ENCODE measurements around the gene RCL1.

The RCL1 gene

GRCh38 chr9:4812858-4813257 is 20.1 kb downstream of the RCL1 start:
- no peak for DNase-seq (ENCODE audit: low read depth)

- no peak for DNase-seq (ENCODE audit: low read depth)
Observed at GRCh38 chr9:4814913-4815312, 22.2 kb downstream of the RCL1 start.

GRCh38 chr9:4815381-4815956 is 22.7 kb downstream of the RCL1 start:
- DNase-seq (ENCODE audit: low read depth), result no peak

- DNase-seq (ENCODE audit: low read depth), result no peak
Observed at GRCh38 chr9:4820168-4820567, 27.4 kb downstream of the RCL1 start.

- no peak for DNase-seq (ENCODE audit: low read depth)
Observed at GRCh38 chr9:4821133-4821532, 28.4 kb downstream of the RCL1 start.

GRCh38 chr9:4822057-4822456 is 29.3 kb downstream of the RCL1 start:
- DNase-seq (ENCODE audit: low read depth), result no peak

GRCh38 chr9:4826417-4827166 is 33.8 kb downstream of the RCL1 start:
- DNase-seq (ENCODE audit: low read depth), result no peak

GRCh38 chr9:4827224-4827623 is 34.5 kb downstream of the RCL1 start:
- DNase-seq (ENCODE audit: low read depth), result no peak

GRCh38 chr9:4828761-4829160 is 36.0 kb downstream of the RCL1 start:
- peak; percentile 75 for DNase-seq (ENCODE audit: low read depth)

- DNase-seq (ENCODE audit: low read depth), result peak; percentile 47
Observed at GRCh38 chr9:4829969-4830368, 37.2 kb downstream of the RCL1 start.

GRCh38 chr9:4830699-4831098 is 38.0 kb downstream of the RCL1 start:
- DNase-seq (ENCODE audit: low read depth), result no peak

GRCh38 chr9:4831119-4831518 is 38.4 kb downstream of the RCL1 start:
- no peak for DNase-seq (ENCODE audit: low read depth)

GRCh38 chr9:4831944-4832343 is 39.2 kb downstream of the RCL1 start:
- no peak for DNase-seq (ENCODE audit: low read depth)

- peak; percentile 98 for DNase-seq (ENCODE audit: low read depth)
Observed at GRCh38 chr9:4832786-4833579, 40.2 kb downstream of the RCL1 start.

- peak; percentile 85 for DNase-seq (ENCODE audit: low read depth)
Observed at GRCh38 chr9:4833781-4834560, 41.2 kb downstream of the RCL1 start.

GRCh38 chr9:4836676-4837075 is 43.9 kb downstream of the RCL1 start:
- DNase-seq (ENCODE audit: low read depth), result peak; percentile 34

- DNase-seq (ENCODE audit: low read depth), result peak; percentile 89
Observed at GRCh38 chr9:4837261-4838188, 44.8 kb downstream of the RCL1 start.

GRCh38 chr9:4838189-4838546 is 45.4 kb downstream of the RCL1 start:
- no peak for DNase-seq (ENCODE audit: low read depth)

GRCh38 chr9:4839470-4839912 is 46.7 kb downstream of the RCL1 start:
- peak; percentile 72 for DNase-seq (ENCODE audit: low read depth)

GRCh38 chr9:4840018-4840417 is 47.3 kb downstream of the RCL1 start:
- DNase-seq (ENCODE audit: low read depth), result no peak

GRCh38 chr9:4842213-4842612 is 49.5 kb downstream of the RCL1 start:
- DNase-seq (ENCODE audit: low read depth), result no peak
